A204.1 (cell line): Measurements from ENCODE around the gene PLEKHA8.

Experiments used
- FAIRE-seq: peaks from 2 replicates; lab custom pipeline; 2012; peaks lifted over from hg19 to GRCh38; lab: Jason Lieb, UNC

The PLEKHA8 gene

GRCh38 chr7:30169579-30169978, 141.4 kb downstream of the PLEKHA8 start:
- FAIRE-seq, result no peak

DNA sequence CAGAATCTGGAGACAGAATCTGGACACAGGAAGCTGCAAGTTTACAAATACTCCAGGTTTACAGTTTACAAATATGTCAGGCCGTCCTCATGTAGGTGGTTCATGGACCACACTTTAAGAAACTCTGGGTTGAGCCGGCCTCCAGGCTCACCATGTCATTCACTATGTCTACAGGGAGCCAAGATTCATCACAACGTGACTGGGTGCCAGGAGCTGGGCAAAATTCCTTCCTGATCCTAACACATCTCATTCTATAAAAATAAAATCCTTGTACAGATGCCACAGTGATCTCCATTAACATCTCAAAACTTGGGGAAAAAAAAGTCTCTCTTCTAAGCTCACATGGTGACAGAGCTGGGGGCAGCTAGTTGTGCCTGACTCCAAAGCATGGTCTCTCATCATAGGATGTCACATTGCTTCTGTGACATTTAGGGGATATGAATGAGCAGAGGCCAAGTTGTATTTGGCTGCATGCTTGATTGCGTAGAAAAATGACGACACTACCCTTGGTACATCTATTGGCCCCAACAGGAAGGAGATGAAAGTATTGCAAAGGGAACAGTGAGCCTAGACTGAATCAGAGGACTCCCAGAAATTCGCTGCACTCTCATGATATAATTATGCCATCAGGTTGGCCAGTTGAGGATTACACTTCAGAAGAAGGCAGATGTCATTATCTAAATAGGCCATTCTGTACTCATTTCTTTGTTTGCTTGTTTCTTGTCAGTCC, 142.4 kb downstream of the PLEKHA8 start:
- FAIRE-seq, result no peak

- FAIRE-seq, result no peak
Observed at GRCh38 chr7:30171766-30172447, 143.7 kb downstream of the PLEKHA8 start.

- FAIRE-seq, result no peak
Observed at GRCh38 chr7:30172451-30172850, 144.2 kb downstream of the PLEKHA8 start.

DNA sequence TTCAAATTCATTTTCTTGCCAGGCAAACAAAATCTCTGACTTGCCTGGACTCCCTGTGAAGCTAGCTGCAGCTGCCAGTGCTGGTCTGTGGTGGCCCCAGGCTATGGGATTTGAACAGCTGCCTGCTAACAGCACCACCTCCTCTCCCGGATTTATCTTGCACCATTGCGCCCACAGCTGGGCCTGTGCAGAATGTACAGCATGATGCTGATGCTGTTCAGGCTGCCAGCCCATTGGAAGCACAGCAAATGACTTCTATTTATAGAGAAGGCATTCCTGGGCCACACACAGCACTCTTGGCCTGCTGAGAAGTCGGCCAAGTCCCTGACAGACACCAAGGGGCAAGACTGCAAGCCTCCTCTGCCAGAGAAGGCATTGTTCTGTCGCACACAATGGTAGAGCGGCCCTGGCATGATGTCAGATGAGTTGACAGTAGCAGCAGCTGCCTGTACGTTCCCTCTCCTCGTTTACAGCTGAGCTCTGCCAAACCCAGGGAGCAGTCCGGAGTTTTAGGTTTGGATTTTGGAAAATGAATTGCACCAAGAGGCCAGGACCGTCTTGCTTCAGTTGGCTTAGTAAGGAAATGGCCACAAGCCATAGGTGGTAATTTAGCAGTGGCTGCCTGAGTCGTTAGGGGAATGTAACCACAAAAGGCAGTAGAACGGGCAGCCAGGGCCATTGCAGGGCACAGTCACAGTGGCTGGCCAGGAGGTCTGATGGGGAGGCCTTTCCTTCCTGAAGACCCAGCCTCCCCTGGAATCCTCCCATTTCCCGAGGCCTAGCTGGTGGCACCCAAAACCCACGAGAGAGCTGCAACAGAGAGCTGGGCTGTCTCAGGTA, 145.1 kb downstream of the PLEKHA8 start:
- FAIRE-seq, result no peak

GRCh38 chr7:30175180-30175579, 147.0 kb downstream of the PLEKHA8 start:
- no peak for FAIRE-seq

DNA sequence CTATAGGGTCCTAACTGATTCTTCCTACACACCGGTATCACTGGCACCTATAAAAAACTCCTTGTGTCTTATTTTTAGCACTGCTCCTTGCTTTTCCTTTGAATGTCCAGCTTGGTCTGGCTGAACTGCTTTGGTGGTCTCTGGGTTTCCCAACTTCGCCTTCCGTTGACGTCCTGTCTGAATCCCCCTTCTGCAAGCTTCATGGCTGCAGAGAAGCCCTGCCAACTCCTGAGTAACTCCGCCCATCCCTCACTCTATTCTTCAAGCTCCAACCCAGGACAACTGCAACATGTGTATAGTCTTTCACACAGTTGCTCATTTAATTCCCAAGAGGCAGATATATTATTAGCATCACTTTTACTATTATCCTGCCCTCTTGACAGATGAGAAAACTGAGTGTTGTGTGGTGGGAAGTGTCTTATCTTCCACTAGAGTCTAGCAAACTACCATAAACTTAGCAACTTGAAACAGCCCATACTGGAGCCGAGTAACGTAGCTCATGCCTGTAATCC, 147.5 kb downstream of the PLEKHA8 start:
- no peak for FAIRE-seq

- no peak for FAIRE-seq
Observed at GRCh38 chr7:30176463-30177109, 148.4 kb downstream of the PLEKHA8 start.

- FAIRE-seq, result no peak
Observed at GRCh38 chr7:30177186-30177585, 149.0 kb downstream of the PLEKHA8 start.

GRCh38 chr7:30177965-30178364, 149.8 kb downstream of the PLEKHA8 start:
- no peak for FAIRE-seq

GRCh38 chr7:30178748-30179436, 150.7 kb downstream of the PLEKHA8 start:
- FAIRE-seq, result no peak
